ENCODE measurements around the gene PAK3.

GRCh38 chrX:111181951-111182350, 86.0 kb downstream of the PAK3 start:
- TF ChIP-seq CTCF (IDR thresholded peaks at IDR 0.05 in 4 of 5, conservative IDR thresholded peaks at IDR 0.05 in 1 of 5) (no peak), POLR2A (IDR thresholded peaks at IDR 0.05) (no peak)

Data from gastrocnemius medialis (tissue), 4 donors.